ENCODE measurements around the gene ALOX15B.

Gene ALOX15B

DNA sequence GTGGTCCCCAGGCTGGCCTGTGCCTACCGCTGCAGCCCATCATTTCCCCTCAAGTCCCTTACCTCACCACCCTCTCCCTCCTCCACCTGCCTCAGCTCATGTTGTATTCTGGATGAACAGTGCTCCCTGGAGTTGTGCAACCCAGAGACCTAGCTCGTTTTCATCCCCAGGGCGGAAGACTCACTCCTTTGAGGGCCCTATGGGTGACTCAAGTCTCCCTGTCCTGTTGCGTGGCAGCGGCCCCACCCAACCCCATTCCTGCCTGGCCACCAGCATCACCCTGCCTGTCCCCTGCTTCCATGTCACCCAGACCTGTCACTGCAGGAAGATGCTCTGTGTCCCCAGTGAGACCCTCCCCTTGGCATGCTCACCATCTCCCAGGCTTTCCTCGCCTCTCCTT lies 45.4 kb downstream of the ALOX15B start:
- TF ChIP-seq, protein P1, sequence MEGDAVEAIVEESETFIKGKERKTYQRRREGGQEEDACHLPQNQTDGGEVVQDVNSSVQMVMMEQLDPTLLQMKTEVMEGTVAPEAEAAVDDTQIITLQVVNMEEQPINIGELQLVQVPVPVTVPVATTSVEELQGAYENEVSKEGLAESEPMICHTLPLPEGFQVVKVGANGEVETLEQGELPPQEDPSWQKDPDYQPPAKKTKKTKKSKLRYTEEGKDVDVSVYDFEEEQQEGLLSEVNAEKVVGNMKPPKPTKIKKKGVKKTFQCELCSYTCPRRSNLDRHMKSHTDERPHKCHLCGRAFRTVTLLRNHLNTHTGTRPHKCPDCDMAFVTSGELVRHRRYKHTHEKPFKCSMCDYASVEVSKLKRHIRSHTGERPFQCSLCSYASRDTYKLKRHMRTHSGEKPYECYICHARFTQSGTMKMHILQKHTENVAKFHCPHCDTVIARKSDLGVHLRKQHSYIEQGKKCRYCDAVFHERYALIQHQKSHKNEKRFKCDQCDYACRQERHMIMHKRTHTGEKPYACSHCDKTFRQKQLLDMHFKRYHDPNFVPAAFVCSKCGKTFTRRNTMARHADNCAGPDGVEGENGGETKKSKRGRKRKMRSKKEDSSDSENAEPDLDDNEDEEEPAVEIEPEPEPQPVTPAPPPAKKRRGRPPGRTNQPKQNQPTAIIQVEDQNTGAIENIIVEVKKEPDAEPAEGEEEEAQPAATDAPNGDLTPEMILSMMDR (IDR thresholded peaks at IDR 0.05; ENCODE audit: insufficient read depth, low read depth, low read length, missing control alignments), result no peak

DNA sequence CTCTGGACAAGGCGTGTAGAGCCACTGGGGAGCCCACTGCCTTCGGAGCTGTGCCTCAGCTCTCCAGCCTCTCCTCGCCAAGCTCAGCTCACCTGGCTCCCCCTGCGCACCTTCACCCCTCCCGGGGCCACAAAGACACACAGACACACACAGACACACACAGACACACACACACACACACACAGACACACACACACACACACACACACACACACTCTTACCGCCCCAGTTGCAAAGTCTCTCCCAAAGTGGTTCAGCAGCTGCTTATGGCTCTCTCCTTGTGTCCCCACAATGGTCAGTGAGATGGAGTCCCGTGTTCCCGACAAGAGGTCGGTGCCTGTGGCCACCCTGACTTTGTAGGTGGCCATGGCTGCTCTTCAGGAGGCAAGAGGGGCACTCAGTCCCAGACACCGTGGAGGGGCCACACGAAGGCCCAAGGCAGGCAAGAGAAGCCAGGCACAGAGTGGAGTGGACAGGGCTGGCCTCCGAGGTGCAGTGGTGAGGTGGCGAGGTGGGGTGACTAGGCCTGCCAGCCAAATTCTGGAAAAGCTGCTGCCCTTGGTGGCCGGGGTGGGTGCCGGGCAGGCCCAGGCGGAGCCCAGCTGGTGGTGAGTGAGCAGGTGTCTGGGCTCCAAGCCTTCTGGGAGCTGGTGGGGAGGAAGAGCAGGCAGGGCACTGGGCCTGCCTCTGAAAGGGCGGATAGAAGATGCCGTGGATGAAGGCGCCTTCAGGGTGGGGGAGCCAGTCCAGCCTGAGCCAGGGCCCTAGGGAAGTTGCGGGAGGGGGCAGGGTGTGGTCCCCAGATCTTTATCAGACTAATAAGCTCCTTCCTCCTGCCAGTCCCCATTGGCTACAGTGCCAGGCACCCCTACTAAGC lies 48.5 kb downstream of the ALOX15B start, which contains the start of gene ALOX12B:
TSS of gene ALOX12B (minus strand) at position 642 of the 877 bp plus-strand sequence. CDS start at position 368, 274 bp downstream.
- TF ChIP-seq, protein P1 (IDR thresholded peaks at IDR 0.05; ENCODE audit: insufficient read depth, low read depth, low read length, missing control alignments), result no peak
- no peak within 1 kb of the TSS for H3K4me3 ChIP-seq (ENCODE audit: low read length)
- no peak for DNase-seq (ENCODE audit: low read depth)

More for the DNA sequence above, 45.4 kb downstream of the ALOX15B start:
- H3K4me3 ChIP-seq (ENCODE audit: low read length), result no peak overlapping the region
- DNase-seq (ENCODE audit: low read depth), result peak; percentile 57

DNA sequence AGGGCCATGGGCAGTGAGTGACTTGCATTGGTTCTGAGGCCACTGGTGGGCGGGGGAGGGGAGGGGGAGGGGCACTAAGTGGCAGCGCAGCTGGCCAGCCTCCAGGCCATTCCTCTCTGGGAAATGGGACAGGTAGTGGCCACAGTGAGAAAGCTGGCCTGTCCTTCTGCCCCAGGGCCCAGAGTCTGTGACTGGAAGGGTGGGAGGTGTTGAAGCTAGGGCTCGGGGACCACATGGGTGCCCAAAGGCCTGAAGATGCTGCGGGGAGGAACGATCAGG lies 49.0 kb downstream of the ALOX15B start:
- no peak overlapping the region for H3K4me3 ChIP-seq (ENCODE audit: low read length)
- DNase-seq (ENCODE audit: low read depth), result no peak

DNA sequence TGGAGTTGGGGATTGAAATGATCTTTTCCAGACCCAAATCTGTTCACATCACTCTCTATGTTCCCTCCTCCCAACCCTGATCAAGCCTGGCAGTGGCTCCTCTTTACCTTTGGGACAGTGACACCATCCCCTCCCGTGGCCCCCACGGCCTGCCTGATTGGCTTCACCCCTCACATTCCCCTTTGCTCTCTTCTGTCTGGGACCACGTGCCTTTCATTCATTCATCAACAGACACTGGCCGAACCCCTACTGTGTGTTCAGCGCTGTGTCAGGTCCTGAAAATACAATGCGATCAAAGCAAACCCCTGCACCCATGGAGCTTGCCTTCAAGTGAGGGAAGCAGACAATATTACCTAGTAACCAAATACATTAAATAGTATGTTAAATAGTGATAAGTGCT lies 50.9 kb downstream of the ALOX15B start:
- no peak overlapping the region for H3K4me3 ChIP-seq (ENCODE audit: low read length)
- DNase-seq (ENCODE audit: low read depth), result no peak
- TF ChIP-seq, protein P1 (IDR thresholded peaks at IDR 0.05; ENCODE audit: insufficient read depth, low read depth, low read length, missing control alignments), result no peak

More for the DNA sequence above, 49.0 kb downstream of the ALOX15B start:
- TF ChIP-seq, protein P1 (IDR thresholded peaks at IDR 0.05; ENCODE audit: insufficient read depth, low read depth, low read length, missing control alignments), result no peak

- TF ChIP-seq, protein P1 (IDR thresholded peaks at IDR 0.05; ENCODE audit: insufficient read depth, low read depth, low read length, missing control alignments), result no peak
- no peak overlapping the region for H3K4me3 ChIP-seq (ENCODE audit: low read length)
- peak; percentile 64 for DNase-seq (ENCODE audit: low read depth)
Observed at GRCh38 chr17:8091033-8091687, 52.3 kb downstream of the ALOX15B start.

DNA sequence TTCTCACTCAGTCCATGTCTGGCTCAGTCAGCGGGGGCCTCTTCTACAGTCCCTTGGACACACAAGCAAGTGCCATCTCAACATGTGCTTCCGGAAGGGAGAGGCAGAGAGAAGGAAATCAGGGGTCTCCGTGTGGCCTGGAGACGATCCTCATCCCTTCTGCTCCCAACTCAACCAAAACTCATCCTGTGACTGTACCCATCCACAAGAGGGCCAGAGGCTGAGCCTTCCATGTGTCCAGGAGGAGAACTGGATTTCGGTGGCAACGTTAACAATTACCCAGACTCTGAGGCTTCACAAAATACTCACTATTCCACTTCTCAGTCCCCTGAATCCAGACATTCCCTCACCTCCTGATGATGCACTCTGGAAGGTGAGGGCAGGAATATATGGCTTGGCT lies 56.5 kb downstream of the ALOX15B start:
- DNase-seq (ENCODE audit: low read depth), result no peak
- H3K4me3 ChIP-seq (ENCODE audit: low read length), result no peak overlapping the region
- TF ChIP-seq, protein P1 (IDR thresholded peaks at IDR 0.05; ENCODE audit: insufficient read depth, low read depth, low read length, missing control alignments), result no peak

Data from epithelial cell of esophagus (primary cell).